ENCODE measurements around the gene ASB2. TPM values are rescaled to one million over a fixed set of nuclear protein-coding genes. Genes with fewer than 3 reads are reported as not detected.

Gene ASB2
- total RNA-seq, 1 experiment from 2014 or later = not detected

GRCh38 chr14:94011795-94012194 lies 35.4 kb upstream of the ASB2 start:
- no peak for DNase-seq (ENCODE audit: low spot score)
- Histone ChIP-seq H3K4me3 (ENCODE audit: low read depth, low read length, poor library complexity, severe bottlenecking) (no peak overlapping the region), H3K4me1 (ENCODE audit: insufficient read depth, low read length, poor library complexity, severe bottlenecking) (no peaks in the 10 kb centered on the region), H3K27ac (ENCODE audit: low read depth, low read length, poor library complexity, severe bottlenecking) (no peak overlapping the region), H3K27me3 (replicated peaks; ENCODE audit: insufficient read depth, low read depth, low read length, poor library complexity) (no peaks in the 10 kb centered on the region), H3K9me3 (ENCODE audit: low read depth, low read length, poor library complexity, severe bottlenecking) (no peaks in the 10 kb centered on the region), H3K36me3 (ENCODE audit: insufficient read depth, low read length, poor library complexity, severe bottlenecking) (no peaks in the 10 kb centered on the region)
- ChIA-PET POLR2A (ENCODE audit: low non-redundant PET) (no interaction called here), CTCF (no interaction called here)
- intact Hi-C loops (cut with micrococcal nuclease; ENCODE audit: unreplicated experiment) = no loop called here
- no peak for TF ChIP-seq EZH2 (IDR thresholded peaks at IDR 0.05; ENCODE audit: borderline replicate concordance, low read depth, low read length, poor library complexity, severe bottlenecking)
- TF ChIP-seq CTCF (conservative IDR thresholded peaks at IDR 0.05; ENCODE audit: low read depth, low read length) = no peak
- no TSS peak for BruUV-seq (replicated peaks)

- no TSS peak for BruUV-seq (replicated peaks)
- Histone ChIP-seq H3K9me3 (ENCODE audit: low read depth, low read length, poor library complexity, severe bottlenecking) (no peaks in the 10 kb centered on the region), H3K36me3 (ENCODE audit: insufficient read depth, low read length, poor library complexity, severe bottlenecking) (no peaks in the 10 kb centered on the region), H3K27me3 (replicated peaks; ENCODE audit: insufficient read depth, low read depth, low read length, poor library complexity) (no peaks in the 10 kb centered on the region), H3K4me3 (ENCODE audit: low read depth, low read length, poor library complexity, severe bottlenecking) (no peak overlapping the region), H3K4me1 (ENCODE audit: insufficient read depth, low read length, poor library complexity, severe bottlenecking) (no peaks in the 10 kb centered on the region), H3K27ac (ENCODE audit: low read depth, low read length, poor library complexity, severe bottlenecking) (no peak overlapping the region)
- ChIA-PET POLR2A (ENCODE audit: low non-redundant PET) (no interaction called here), CTCF (interaction anchor here (0.6 kb wide), 1 partner anchor 24 kb away, joined by 6 read pairs; no protein-coding TSS in a partner anchor)
- TF ChIP-seq CTCF (conservative IDR thresholded peaks at IDR 0.05; ENCODE audit: low read depth, low read length) (no peak), EZH2 (IDR thresholded peaks at IDR 0.05; ENCODE audit: borderline replicate concordance, low read depth, low read length, poor library complexity, severe bottlenecking) (no peak)
- DNase-seq (ENCODE audit: low spot score) = no peak
- intact Hi-C loops (cut with micrococcal nuclease; ENCODE audit: unreplicated experiment) = no loop called here
Observed at GRCh38 chr14:94010625-94011024, 34.3 kb upstream of the ASB2 start.

GRCh38 chr14:94009767-94010166 lies 33.4 kb upstream of the ASB2 start:
- BruUV-seq (replicated peaks) = no TSS peak
- intact Hi-C loops (cut with micrococcal nuclease; ENCODE audit: unreplicated experiment) = loop anchor here (10.0 kb wide), 1 partner anchor 355 kb away; no protein-coding TSS in a partner anchor
- Histone ChIP-seq H3K4me1 (ENCODE audit: insufficient read depth, low read length, poor library complexity, severe bottlenecking) (no peaks in the 10 kb centered on the region), H3K27ac (ENCODE audit: low read depth, low read length, poor library complexity, severe bottlenecking) (no peak overlapping the region), H3K27me3 (replicated peaks; ENCODE audit: insufficient read depth, low read depth, low read length, poor library complexity) (no peaks in the 10 kb centered on the region), H3K4me3 (ENCODE audit: low read depth, low read length, poor library complexity, severe bottlenecking) (no peak overlapping the region), H3K9me3 (ENCODE audit: low read depth, low read length, poor library complexity, severe bottlenecking) (no peaks in the 10 kb centered on the region), H3K36me3 (ENCODE audit: insufficient read depth, low read length, poor library complexity, severe bottlenecking) (no peaks in the 10 kb centered on the region)
- ChIA-PET POLR2A (ENCODE audit: low non-redundant PET) (no interaction called here), CTCF (no interaction called here)
- TF ChIP-seq CTCF (conservative IDR thresholded peaks at IDR 0.05; ENCODE audit: low read depth, low read length) (no peak), EZH2 (IDR thresholded peaks at IDR 0.05; ENCODE audit: borderline replicate concordance, low read depth, low read length, poor library complexity, severe bottlenecking) (no peak)
- DNase-seq (ENCODE audit: low spot score) = no peak

All from A673 (cell line).